ENCODE data around the gene IL23R. TPM values are rescaled to one million over a fixed set of nuclear protein-coding genes. Genes with fewer than 3 reads are reported as not detected.

IL23R gene
- polyA plus RNA-seq, 1 donor (not counting 4 experiments of a cell fraction or from before 2014, with no cell fraction given): not detected

- no peak for FAIRE-seq
- Histone ChIP-seq H3K27me3 (ENCODE audit: control insufficient read depth, extremely low read depth, insufficient read depth, low read length) (no peaks in the 10 kb centered on the region), H4K20me1 (ENCODE audit: control insufficient read depth, extremely low read depth, insufficient read depth, low read length) (no peaks in the 10 kb centered on the region), H3K9me1 (ENCODE audit: control insufficient read depth, extremely low read depth, insufficient read depth, low read length) (no peaks in the 10 kb centered on the region), H3K9me3 (ENCODE audit: control insufficient read depth, low read depth, low read length) (no peaks in the 10 kb centered on the region), H3K27ac (ENCODE audit: control insufficient read depth, insufficient read depth, low read length) (no peak overlapping the region), H3K9ac (ENCODE audit: control insufficient read depth, extremely low read depth, insufficient read depth, low read length) (no peak overlapping the region), H3K4me2 (ENCODE audit: control insufficient read depth, extremely low read depth, insufficient read depth, low read depth, low read length) (no peak overlapping the region), H3K4me1 (ENCODE audit: control insufficient read depth, extremely low read depth, insufficient read depth, low read length) (no peaks in the 10 kb centered on the region), H3K36me3 (ENCODE audit: control insufficient read depth in 2 of 2, extremely low read depth in 1 of 2, insufficient read depth in 2 of 2, low read length in 2 of 2) (no peaks in the 10 kb centered on the region), H3K4me3 (ENCODE audit: control insufficient read depth in 2 of 3, extremely low read depth in 1 of 3, insufficient read depth in 2 of 3, low read depth in 1 of 3, low read length in 3 of 3) (no peak overlapping the region), H3K79me2 (ENCODE audit: control insufficient read depth, insufficient read depth, low read length) (no peaks in the 10 kb centered on the region), H2AFZ (ENCODE audit: control insufficient read depth, low read length) (no peak overlapping the region)
- TF ChIP-seq CTCF (optimal IDR thresholded peaks at IDR 0.05 in 1 of 3, IDR thresholded peaks at IDR 0.05 in 1 of 3, conservative IDR thresholded peaks at IDR 0.05 in 1 of 3; ENCODE audit: extremely low read depth in 1 of 3, insufficient read depth in 2 of 3, low read length in 3 of 3): no peak
- no peak for TF ChIP-seq EZH2 (IDR thresholded peaks at IDR 0.05; ENCODE audit: low read length)
- DNase-seq (ENCODE audit: low read depth, low spot score): no peak
- dilution Hi-C loops (cut with MboI; ENCODE audit: extremely low pct_ligation_motif_present, low sequenced_read_pairs): no loop called here
Measured at GRCh38 chr1:67216401-67216800, 50.1 kb downstream of the IL23R start.

- Histone ChIP-seq H3K4me2 (ENCODE audit: control insufficient read depth, extremely low read depth, insufficient read depth, low read depth, low read length) (no peak overlapping the region), H2AFZ (ENCODE audit: control insufficient read depth, low read length) (no peak overlapping the region), H3K9me3 (ENCODE audit: control insufficient read depth, low read depth, low read length) (no peaks in the 10 kb centered on the region), H3K27me3 (ENCODE audit: control insufficient read depth, extremely low read depth, insufficient read depth, low read length) (no peaks in the 10 kb centered on the region), H3K4me1 (ENCODE audit: control insufficient read depth, extremely low read depth, insufficient read depth, low read length) (no peaks in the 10 kb centered on the region), H3K36me3 (ENCODE audit: control insufficient read depth in 2 of 2, extremely low read depth in 1 of 2, insufficient read depth in 2 of 2, low read length in 2 of 2) (no peaks in the 10 kb centered on the region), H3K79me2 (ENCODE audit: control insufficient read depth, insufficient read depth, low read length) (no peaks in the 10 kb centered on the region), H4K20me1 (ENCODE audit: control insufficient read depth, extremely low read depth, insufficient read depth, low read length) (no peaks in the 10 kb centered on the region), H3K4me3 (ENCODE audit: control insufficient read depth in 2 of 3, extremely low read depth in 1 of 3, insufficient read depth in 2 of 3, low read depth in 1 of 3, low read length in 3 of 3) (no peak overlapping the region), H3K27ac (ENCODE audit: control insufficient read depth, insufficient read depth, low read length) (no peak overlapping the region), H3K9ac (ENCODE audit: control insufficient read depth, extremely low read depth, insufficient read depth, low read length) (no peak overlapping the region), H3K9me1 (ENCODE audit: control insufficient read depth, extremely low read depth, insufficient read depth, low read length) (no peaks in the 10 kb centered on the region)
- dilution Hi-C loops (cut with MboI; ENCODE audit: extremely low pct_ligation_motif_present, low sequenced_read_pairs): no loop called here
- FAIRE-seq (no peak), DNase-seq (ENCODE audit: low read depth, low spot score) (no peak)
- TF ChIP-seq CTCF (optimal IDR thresholded peaks at IDR 0.05 in 1 of 3, IDR thresholded peaks at IDR 0.05 in 1 of 3, conservative IDR thresholded peaks at IDR 0.05 in 1 of 3; ENCODE audit: extremely low read depth in 1 of 3, insufficient read depth in 2 of 3, low read length in 3 of 3) (no peak), EZH2 (IDR thresholded peaks at IDR 0.05; ENCODE audit: low read length) (no peak)
Measured at GRCh38 chr1:67217417-67217816, 51.2 kb downstream of the IL23R start.
